Gastroesophageal sphincter (tissue), 4 donors: Measurements from ENCODE around the gene INSL3. TPM values are rescaled to one million over a fixed set of nuclear protein-coding genes. Genes with fewer than 3 reads are reported as not detected.
A peak's percentile ranks its signal among the peaks of the same experiment; 100 is the strongest.

Experiments used
- ATAC-seq: fragments of 150-250 bp; one replicate; pipeline ENCODE4 v1.9.1; 2016; ENCODE audit warnings: mild to moderate bottlenecking, moderate library complexity
- H3K27ac ChIP-seq, 4 donors: fragments of 200-600 bp; sonication (generic) in 3 of 4; 1 replicate in 3 of 4; 2 replicates in 1 of 4; pipeline ENCODE4 v1.5.1; 2016 to 2019
- H3K27me3 ChIP-seq: fragments of 200-600 bp; sonication (generic); one replicate; pipeline ENCODE4 v1.5.1; 2019
- H3K36me3 ChIP-seq, 2 donors: fragments of 200-600 bp; sonication (generic); one replicate each; pipeline ENCODE4 v1.5.1; 2019; ENCODE audit warnings: control low read depth in 1 of 2
- H3K4me1 ChIP-seq, 3 donors: fragments of 200-600 bp; sonication (generic); 1 replicate in 2 of 3; 2 replicates in 1 of 3; pipeline ENCODE4 v1.5.1; 2016 to 2019; ENCODE audit warnings: control low read depth in 2 of 3
- H3K4me3 ChIP-seq, 2 donors: fragments of 200-600 bp; sonication (generic); one replicate each; pipeline ENCODE4 v1.5.1; 2019; ENCODE audit warnings: mild to moderate bottlenecking in 1 of 2, moderate library complexity in 1 of 2
- H3K9me3 ChIP-seq, 3 donors: fragments of 200-600 bp; sonication (generic); one replicate each; pipeline ENCODE4 v1.5.1; 2017 to 2019; ENCODE audit warnings: control low read depth in 2 of 3
- CTCF ChIP-seq, 4 experiments: fragments of 200-600 bp in 2 of 4; fragments of 450-650 bp in 2 of 4; sonication (generic) in 1 of 4; IDR thresholded peaks; one replicate each; pipeline ENCODE4 v1.5.1; 2017 to 2019; ENCODE audit warnings: antibody characterized with exemption in 4 of 4, mild to moderate bottlenecking in 2 of 4, moderate library complexity in 2 of 4
- EP300 ChIP-seq: sonication (generic); formaldehyde crosslinking; IDR thresholded peaks from one replicate; pipeline ENCODE4 v1.6.1; 2017; ENCODE audit warnings: antibody characterized with exemption, mild to moderate bottlenecking
- POLR2A ChIP-seq, 2 donors: fragments of 450-650 bp; IDR thresholded peaks; one replicate each; pipeline ENCODE4 v1.6.1; 2017; ENCODE audit warnings: antibody characterized with exemption in 2 of 2, mild to moderate bottlenecking in 2 of 2, moderate library complexity in 1 of 2
- POLR2AphosphoS5 ChIP-seq: sonication (generic); formaldehyde crosslinking; IDR thresholded peaks from one replicate; pipeline ENCODE4 v1.6.1; 2017; ENCODE audit warnings: antibody characterized with exemption
- WGBS, 2 donors: methylation state at CpG; one replicate each; pipeline ENCODE4 v1.1.5; 2018; ENCODE audit warnings: low coverage in 1 of 2; 5-methylcytosine and 5-hydroxymethylcytosine counted together
- total RNA-seq, 4 donors: library from RNA; depleted of rRNA; stranded (reverse); fragments of >200 nt; gene quantifications; one replicate each; pipeline ENCODE4 v1.1.0, GENCODE V29; 2016

INSL3 gene
- total RNA-seq, 4 donors from 2014 or later, result not detected

GRCh38 chr19:17841371-17841809 lies 20.1 kb upstream of the INSL3 start:
- Histone ChIP-seq H3K27ac (peak overlapping the region in 1 of 4 donors; percentile 13), H3K4me1 (peaks cover 0 to 22% (median 9%) of the 10 kb centered on the region in 3 donors), H3K9me3 (no peaks in the 10 kb centered on the region), H3K27me3 (peaks cover 88% of the 10 kb centered on the region), H3K4me3 (peak overlapping the region in 1 of 2 donors; percentile 42), H3K36me3 (no peaks in the 10 kb centered on the region)
- peak; percentile 25 for ATAC-seq
- WGBS, 2 donors, result 0 to 40% methylated on average over 4 to 9 of the region's 30 CpGs
- TF ChIP-seq POLR2A (IDR thresholded peaks at IDR 0.05), result no peak

GRCh38 chr19:17840019-17840418 lies 18.7 kb upstream of the INSL3 start:
- Histone ChIP-seq H3K36me3 (no peaks in the 10 kb centered on the region), H3K4me1 (peaks cover 0 to 22% (median 9%) of the 10 kb centered on the region in 3 donors), H3K27ac (no peak overlapping the region), H3K9me3 (no peaks in the 10 kb centered on the region), H3K27me3 (peaks cover 87% of the 10 kb centered on the region), H3K4me3 (no peak overlapping the region)
- TF ChIP-seq CTCF (IDR thresholded peaks at IDR 0.05) (no peak), EP300 (no peak), POLR2AphosphoS5 (no peak), POLR2A (IDR thresholded peaks at IDR 0.05) (no peak)
- WGBS, 2 donors, result 60 to 100% methylated on average over 1 of the region's 6 CpGs
- ATAC-seq, result no peak

- ATAC-seq, result no peak
- no peak overlapping the region for H3K4me3 ChIP-seq
- WGBS, 2 donors, result 91% methylated on average over 4 of the region's 7 CpGs; no CpG with 5 or more reads in 1 of the 2 donors
- no peak overlapping the region for H3K27ac ChIP-seq
- H3K9me3 ChIP-seq, result no peaks in the 10 kb centered on the region
- H3K4me1 ChIP-seq, result peaks cover 0 to 20% (median 9%) of the 10 kb centered on the region in 3 donors
- no peak for TF ChIP-seq CTCF (IDR thresholded peaks at IDR 0.05)
- no peak for TF ChIP-seq POLR2AphosphoS5
- TF ChIP-seq POLR2A (IDR thresholded peaks at IDR 0.05), result no peak
- TF ChIP-seq EP300, result no peak
- no peaks in the 10 kb centered on the region for H3K36me3 ChIP-seq
- H3K27me3 ChIP-seq, result peaks cover 86% of the 10 kb centered on the region
Observed at GRCh38 chr19:17837972-17838371, 16.7 kb upstream of the INSL3 start.

GRCh38 chr19:17836530-17836929 lies 15.2 kb upstream of the INSL3 start:
- no peak for ATAC-seq
- H3K4me3 ChIP-seq, result no peak overlapping the region
- no peaks in the 10 kb centered on the region for H3K9me3 ChIP-seq
- H3K27me3 ChIP-seq, result peaks cover 86% of the 10 kb centered on the region
- H3K4me1 ChIP-seq, result peaks cover 0 to 8% (median 4%) of the 10 kb centered on the region in 3 donors
- TF ChIP-seq POLR2AphosphoS5 (no peak), POLR2A (IDR thresholded peaks at IDR 0.05) (no peak), EP300 (no peak), CTCF (IDR thresholded peaks at IDR 0.05) (no peak)
- 63% methylated on average over 2 of the region's 4 CpGs; no CpG with 5 or more reads in 1 of the 2 donors for WGBS, 2 donors
- no peak overlapping the region for H3K27ac ChIP-seq
- no peaks in the 10 kb centered on the region for H3K36me3 ChIP-seq

- Histone ChIP-seq H3K27ac (no peak overlapping the region), H3K4me1 (peaks cover 0 to 14% (median 0%) of the 10 kb centered on the region in 3 donors), H3K36me3 (no peaks in the 10 kb centered on the region), H3K27me3 (peaks cover 86% of the 10 kb centered on the region), H3K9me3 (no peaks in the 10 kb centered on the region), H3K4me3 (no peak overlapping the region)
- ATAC-seq, result no peak
- TF ChIP-seq CTCF (IDR thresholded peaks at IDR 0.05), result no peak
- no peak for TF ChIP-seq POLR2AphosphoS5
- no peak for TF ChIP-seq EP300
- no peak for TF ChIP-seq POLR2A (IDR thresholded peaks at IDR 0.05)
- 71 to 77% methylated on average over 3 to 4 of the region's 8 CpGs for WGBS, 2 donors
Observed at GRCh38 chr19:17835182-17836006, 14.1 kb upstream of the INSL3 start.
